Measurements from ENCODE around the gene DOCK4.
A peak's percentile ranks its signal among the peaks of the same experiment; 100 is the strongest.
"Not testable (repeated sequence)": the region's sequence is repeated elsewhere in the genome, so short reads cannot be mapped to it uniquely, and the experiment has no call there.

The DOCK4 gene

DNA sequence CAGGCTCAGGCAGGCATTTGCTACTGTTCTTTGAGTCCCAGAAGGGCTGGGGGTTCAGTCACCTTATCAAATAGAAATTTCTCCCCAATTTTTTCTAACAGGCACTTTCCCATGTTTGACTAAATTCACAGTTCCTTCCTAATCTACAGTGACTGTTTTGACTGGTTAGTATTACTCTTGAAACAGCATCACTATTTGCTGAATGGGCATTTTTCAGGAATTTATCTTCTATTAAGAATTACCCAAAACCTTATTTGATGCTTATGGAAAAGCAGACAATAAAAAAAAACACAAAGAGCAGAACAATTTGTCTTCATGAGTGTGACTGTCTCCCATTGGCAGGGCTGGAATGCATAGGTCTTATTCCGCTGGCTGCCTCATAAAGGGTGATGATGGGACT lies 269.0 kb downstream of the DOCK4 start:
- Histone ChIP-seq H3K27me3 (ENCODE audit: control insufficient read depth, insufficient read depth, low read length) (no peaks in the 10 kb centered on the region), H3K9me3 (ENCODE audit: control insufficient read depth, insufficient read depth, low read depth, low read length) (peaks cover 5% of the 10 kb centered on the region), H3K27ac (ENCODE audit: low read depth, low read length) (no peak overlapping the region), H3K9ac (ENCODE audit: low read length) (no peak overlapping the region), H3K36me3 (ENCODE audit: control insufficient read depth, insufficient read depth, low read length) (peaks cover 23% of the 10 kb centered on the region), H3K4me3 (ENCODE audit: low read depth, low read length) (no peak overlapping the region), H3K4me1 (ENCODE audit: control insufficient read depth, insufficient read depth, low read length) (no peaks in the 10 kb centered on the region)

DNA sequence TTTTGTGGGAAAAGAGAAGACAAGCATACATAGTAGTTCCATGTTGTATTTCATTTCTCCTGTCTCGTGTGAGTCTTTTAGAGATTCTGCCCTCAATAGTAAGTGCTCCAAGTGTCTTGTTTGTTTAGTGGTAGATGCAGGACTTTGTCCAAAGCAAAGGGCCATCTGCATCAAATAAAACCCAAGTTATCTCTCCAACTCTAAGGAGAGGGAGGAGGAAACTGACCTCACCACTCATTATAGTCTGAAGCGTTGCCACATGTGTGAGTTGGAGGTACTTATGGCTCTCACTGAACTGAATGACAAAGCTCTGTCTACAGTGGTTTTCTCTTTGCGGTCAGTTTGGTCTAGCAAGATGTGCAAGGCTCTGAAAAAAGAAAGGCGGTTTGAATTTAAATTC lies 272.6 kb downstream of the DOCK4 start:
- no peak overlapping the region for H3K4me3 ChIP-seq (ENCODE audit: low read depth, low read length)
- H3K27me3 ChIP-seq (ENCODE audit: control insufficient read depth, insufficient read depth, low read length): no peaks in the 10 kb centered on the region
- H3K36me3 ChIP-seq (ENCODE audit: control insufficient read depth, insufficient read depth, low read length): peaks cover 14% of the 10 kb centered on the region
- H3K9me3 ChIP-seq (ENCODE audit: control insufficient read depth, insufficient read depth, low read depth, low read length): no peaks in the 10 kb centered on the region
- H3K9ac ChIP-seq (ENCODE audit: low read length): no peak overlapping the region
- H3K27ac ChIP-seq (ENCODE audit: low read depth, low read length): no peak overlapping the region
- peaks cover 15% of the 10 kb centered on the region for H3K4me1 ChIP-seq (ENCODE audit: control insufficient read depth, insufficient read depth, low read length)

GRCh38 chr7:111931958-111932357 lies 274.2 kb downstream of the DOCK4 start:
- Histone ChIP-seq H3K36me3 (ENCODE audit: control insufficient read depth, insufficient read depth, low read length) (peaks cover 5% of the 10 kb centered on the region), H3K27me3 (ENCODE audit: control insufficient read depth, insufficient read depth, low read length) (no peaks in the 10 kb centered on the region), H3K9ac (ENCODE audit: low read length) (no peak overlapping the region), H3K27ac (ENCODE audit: low read depth, low read length) (no peak overlapping the region), H3K4me3 (ENCODE audit: low read depth, low read length) (no peak overlapping the region), H3K9me3 (ENCODE audit: control insufficient read depth, insufficient read depth, low read depth, low read length) (no peaks in the 10 kb centered on the region), H3K4me1 (ENCODE audit: control insufficient read depth, insufficient read depth, low read length) (peaks cover 28% of the 10 kb centered on the region)

DNA sequence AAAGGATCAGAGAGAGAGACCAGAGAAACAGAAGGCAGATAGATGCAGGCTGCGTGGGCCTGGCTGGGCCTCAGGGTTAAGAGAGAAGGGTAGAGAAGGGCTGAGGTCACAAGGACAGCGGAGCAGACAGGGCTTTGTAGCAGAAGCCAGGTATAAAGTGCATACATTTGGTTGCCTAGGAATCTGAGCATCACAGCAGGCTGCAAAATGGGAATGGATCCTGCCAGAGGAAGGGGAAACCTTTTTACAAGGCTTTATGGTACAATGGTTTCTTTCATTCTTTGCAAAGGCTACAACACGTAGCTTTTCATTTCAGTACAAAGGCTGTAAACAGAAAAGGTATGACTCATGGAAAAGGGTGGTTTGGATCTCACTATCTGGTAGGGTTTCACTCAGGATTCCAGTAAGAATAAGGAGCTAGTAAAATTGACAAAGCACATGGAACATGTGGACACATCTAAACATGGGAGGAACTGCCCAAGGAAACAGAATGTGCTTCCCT lies 275.1 kb downstream of the DOCK4 start:
- Histone ChIP-seq H3K36me3 (ENCODE audit: control insufficient read depth, insufficient read depth, low read length) (peaks cover 5% of the 10 kb centered on the region), H3K4me1 (ENCODE audit: control insufficient read depth, insufficient read depth, low read length) (peaks cover 33% of the 10 kb centered on the region), H3K27me3 (ENCODE audit: control insufficient read depth, insufficient read depth, low read length) (no peaks in the 10 kb centered on the region), H3K4me3 (ENCODE audit: low read depth, low read length) (no peak overlapping the region), H3K9ac (ENCODE audit: low read length) (peak overlapping the region; percentile 35), H3K27ac (ENCODE audit: low read depth, low read length) (peak overlapping the region; percentile 65), H3K9me3 (ENCODE audit: control insufficient read depth, insufficient read depth, low read depth, low read length) (no peaks in the 10 kb centered on the region)

- peaks cover 40% of the 10 kb centered on the region for H3K4me1 ChIP-seq (ENCODE audit: control insufficient read depth, insufficient read depth, low read length)
These were observed 276.9 kb downstream of the DOCK4 start for GRCh38 chr7:111929264-111929663.

DNA sequence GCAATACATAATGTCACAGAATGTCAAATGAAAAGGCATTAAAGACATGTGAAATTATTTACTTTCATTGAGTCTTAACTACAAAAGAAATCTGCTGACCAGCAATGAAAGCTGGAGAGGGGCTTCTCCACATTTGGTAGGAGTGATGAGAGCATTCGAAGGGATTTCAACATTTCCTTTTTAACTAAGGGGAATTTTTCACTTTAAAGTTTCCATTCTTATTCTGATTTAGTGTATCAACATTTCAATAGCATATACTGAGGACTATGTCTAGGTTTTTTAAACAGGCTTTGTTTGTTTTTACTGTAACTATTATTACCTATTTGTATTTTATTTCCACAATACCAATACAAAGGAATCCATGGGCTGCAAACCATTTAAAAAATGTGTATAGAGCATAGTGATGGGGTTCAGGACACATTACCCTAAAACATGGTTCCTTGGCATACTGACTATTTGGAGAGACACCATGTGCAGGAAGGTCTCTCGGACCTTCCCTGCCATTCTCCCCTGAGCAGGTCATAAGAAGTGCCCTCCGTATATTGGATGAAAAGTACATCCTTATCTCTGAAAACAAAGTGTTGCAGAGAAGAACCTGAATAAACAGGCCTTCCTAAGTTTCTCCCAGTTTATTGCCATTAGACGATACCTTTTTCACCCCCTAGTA lies 278.7 kb downstream of the DOCK4 start:
- no peaks in the 10 kb centered on the region for H3K9me3 ChIP-seq (ENCODE audit: control insufficient read depth, insufficient read depth, low read depth, low read length)
- no peaks in the 10 kb centered on the region for H3K27me3 ChIP-seq (ENCODE audit: control insufficient read depth, insufficient read depth, low read length)
- H3K36me3 ChIP-seq (ENCODE audit: control insufficient read depth, insufficient read depth, low read length): no peaks in the 10 kb centered on the region
- peak overlapping the region; percentile 98 for H3K27ac ChIP-seq (ENCODE audit: low read depth, low read length)
- H3K4me1 ChIP-seq (ENCODE audit: control insufficient read depth, insufficient read depth, low read length): peaks cover 40% of the 10 kb centered on the region
- peak overlapping the region; percentile 70 for H3K9ac ChIP-seq (ENCODE audit: low read length)
- H3K4me3 ChIP-seq (ENCODE audit: low read depth, low read length): peak overlapping the region; percentile 27; the same call in 1 of the 2 replicates

More at GRCh38 chr7:111929264-111929663, 276.9 kb downstream of the DOCK4 start:
- Histone ChIP-seq H3K27ac (ENCODE audit: low read depth, low read length) (no peak overlapping the region), H3K9me3 (ENCODE audit: control insufficient read depth, insufficient read depth, low read depth, low read length) (no peaks in the 10 kb centered on the region), H3K36me3 (ENCODE audit: control insufficient read depth, insufficient read depth, low read length) (no peaks in the 10 kb centered on the region), H3K27me3 (ENCODE audit: control insufficient read depth, insufficient read depth, low read length) (no peaks in the 10 kb centered on the region), H3K4me3 (ENCODE audit: low read depth, low read length) (no peak overlapping the region), H3K9ac (ENCODE audit: low read length) (no peak overlapping the region)

DNA sequence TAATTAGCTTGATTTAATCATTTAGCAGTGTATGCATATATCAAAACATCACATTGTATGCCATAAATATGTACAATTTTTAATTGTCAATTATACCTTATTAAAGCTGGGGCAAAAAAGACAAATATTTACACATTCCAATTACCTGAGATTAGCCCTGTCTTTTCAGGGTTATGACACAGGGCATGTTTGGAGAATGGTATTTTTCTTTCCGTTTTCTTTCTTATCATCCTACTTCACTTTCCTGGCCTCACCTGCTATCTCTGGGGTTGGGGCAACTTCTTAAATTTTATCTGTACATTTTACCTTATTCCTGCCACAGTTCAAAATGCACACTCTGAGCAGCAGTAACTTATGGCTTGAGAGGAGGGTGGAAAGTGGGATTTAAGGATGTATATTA lies 285.9 kb downstream of the DOCK4 start:
- Histone ChIP-seq H3K27ac (ENCODE audit: low read depth, low read length) (no peak overlapping the region), H3K27me3 (ENCODE audit: control insufficient read depth, insufficient read depth, low read length) (no peaks in the 10 kb centered on the region), H3K36me3 (ENCODE audit: control insufficient read depth, insufficient read depth, low read length) (no peaks in the 10 kb centered on the region), H3K9me3 (ENCODE audit: control insufficient read depth, insufficient read depth, low read depth, low read length) (no peaks in the 10 kb centered on the region), H3K4me1 (ENCODE audit: control insufficient read depth, insufficient read depth, low read length) (peaks cover 14% of the 10 kb centered on the region), H3K4me3 (ENCODE audit: low read depth, low read length) (no peak overlapping the region), H3K9ac (ENCODE audit: low read length) (no peak overlapping the region)

DNA sequence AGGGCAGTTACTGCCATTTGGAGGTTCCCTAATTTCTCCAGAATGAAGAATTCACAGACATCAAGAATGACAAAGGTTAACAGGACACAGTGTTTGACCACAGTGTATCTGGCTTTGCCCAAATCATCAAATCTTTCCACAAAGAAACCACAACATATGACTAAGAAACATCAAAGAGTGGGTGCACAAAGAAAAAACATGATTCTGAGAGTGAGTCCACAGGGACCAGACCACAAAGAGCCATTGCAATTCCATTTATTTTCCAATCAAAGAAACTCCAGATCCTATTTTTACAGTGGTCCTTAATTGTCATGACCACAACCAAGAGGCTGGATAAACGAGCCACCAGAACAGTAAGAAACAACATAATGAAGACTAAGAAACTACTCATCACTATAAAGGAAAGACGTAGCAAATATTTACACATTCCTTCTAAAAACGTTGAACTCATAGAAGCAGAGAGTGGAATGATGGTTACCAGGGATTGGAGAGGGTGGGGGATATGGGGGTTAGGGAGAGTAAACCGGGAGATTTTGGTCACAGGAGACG lies 286.5 kb downstream of the DOCK4 start:
- H3K9ac ChIP-seq (ENCODE audit: low read length): no peak overlapping the region
- H3K4me3 ChIP-seq (ENCODE audit: low read depth, low read length): no peak overlapping the region
- peaks cover 9% of the 10 kb centered on the region for H3K4me1 ChIP-seq (ENCODE audit: control insufficient read depth, insufficient read depth, low read length)
- no peaks in the 10 kb centered on the region for H3K9me3 ChIP-seq (ENCODE audit: control insufficient read depth, insufficient read depth, low read depth, low read length)
- no peaks in the 10 kb centered on the region for H3K36me3 ChIP-seq (ENCODE audit: control insufficient read depth, insufficient read depth, low read length)
- H3K27ac ChIP-seq (ENCODE audit: low read depth, low read length): no peak overlapping the region
- H3K27me3 ChIP-seq (ENCODE audit: control insufficient read depth, insufficient read depth, low read length): no peaks in the 10 kb centered on the region

DNA sequence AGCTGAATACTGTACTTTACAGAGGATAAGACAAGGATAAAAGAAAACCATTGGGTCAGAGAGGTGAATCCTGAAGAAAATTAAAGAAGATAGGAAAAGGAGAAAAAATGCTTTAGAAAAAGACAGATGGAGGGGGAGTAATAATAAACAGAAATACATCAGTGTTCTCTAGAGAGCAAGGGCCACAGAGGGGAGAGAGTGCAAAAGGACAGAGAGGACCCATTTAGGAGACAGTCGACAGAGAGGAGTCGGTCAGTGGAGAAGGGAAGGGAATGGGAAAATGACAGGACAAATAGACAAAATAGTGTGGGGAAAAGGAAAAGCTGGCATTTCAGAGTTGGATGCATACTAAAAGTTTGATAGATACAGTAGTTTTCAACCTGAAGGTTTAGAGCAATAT lies 287.0 kb downstream of the DOCK4 start:
- H3K27ac ChIP-seq (ENCODE audit: low read depth, low read length): no peak overlapping the region
- no peaks in the 10 kb centered on the region for H3K9me3 ChIP-seq (ENCODE audit: control insufficient read depth, insufficient read depth, low read depth, low read length)
- H3K4me1 ChIP-seq (ENCODE audit: control insufficient read depth, insufficient read depth, low read length): peaks cover 9% of the 10 kb centered on the region
- no peaks in the 10 kb centered on the region for H3K36me3 ChIP-seq (ENCODE audit: control insufficient read depth, insufficient read depth, low read length)
- H3K4me3 ChIP-seq (ENCODE audit: low read depth, low read length): no peak overlapping the region
- no peak overlapping the region for H3K9ac ChIP-seq (ENCODE audit: low read length)
- no peaks in the 10 kb centered on the region for H3K27me3 ChIP-seq (ENCODE audit: control insufficient read depth, insufficient read depth, low read length)

- no peak overlapping the region for H3K4me3 ChIP-seq (ENCODE audit: low read depth, low read length)
- no peaks in the 10 kb centered on the region for H3K27me3 ChIP-seq (ENCODE audit: control insufficient read depth, insufficient read depth, low read length)
- peaks cover 9% of the 10 kb centered on the region for H3K4me1 ChIP-seq (ENCODE audit: control insufficient read depth, insufficient read depth, low read length)
- H3K36me3 ChIP-seq (ENCODE audit: control insufficient read depth, insufficient read depth, low read length): no peaks in the 10 kb centered on the region
- no peaks in the 10 kb centered on the region for H3K9me3 ChIP-seq (ENCODE audit: control insufficient read depth, insufficient read depth, low read depth, low read length)
- no peak overlapping the region for H3K9ac ChIP-seq (ENCODE audit: low read length)
- no peak overlapping the region for H3K27ac ChIP-seq (ENCODE audit: low read depth, low read length)
These were observed 287.7 kb downstream of the DOCK4 start for GRCh38 chr7:111918461-111918860.

DNA sequence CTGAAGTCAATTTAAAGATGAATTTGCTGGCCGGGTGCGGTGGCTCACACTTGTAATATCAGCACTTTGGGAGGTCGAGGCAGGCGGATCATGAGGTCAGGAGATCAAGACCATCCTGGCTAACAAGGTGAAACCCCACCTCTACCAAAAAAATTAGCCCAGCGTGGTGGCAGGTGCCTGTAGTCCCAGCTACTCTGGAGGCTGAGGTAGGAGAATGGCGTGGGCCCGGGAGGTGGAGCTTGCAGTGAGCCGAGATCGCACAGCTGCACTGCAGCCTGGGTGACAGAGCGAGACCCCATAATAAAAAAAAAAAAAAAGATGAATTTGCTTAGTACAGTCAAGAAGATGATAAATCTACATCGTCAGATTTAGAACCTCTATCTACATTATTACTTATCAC lies 288.8 kb downstream of the DOCK4 start:
- H3K4me3 ChIP-seq (ENCODE audit: low read depth, low read length); H3K9me3 ChIP-seq (ENCODE audit: control insufficient read depth, insufficient read depth, low read depth, low read length); H3K4me1 ChIP-seq (ENCODE audit: control insufficient read depth, insufficient read depth, low read length); H3K9ac ChIP-seq (ENCODE audit: low read length); H3K27me3 ChIP-seq (ENCODE audit: control insufficient read depth, insufficient read depth, low read length); H3K36me3 ChIP-seq (ENCODE audit: control insufficient read depth, insufficient read depth, low read length); H3K27ac ChIP-seq (ENCODE audit: low read depth, low read length): not testable (repeated sequence)
